ENCODE data around the gene UTP14C.
"Not testable (repeated sequence)": the region's sequence is repeated elsewhere in the genome, so short reads cannot be mapped to it uniquely, and the experiment has no call there.

Gene UTP14C

GRCh38 chr13:52051400-52051799 lies 26.9 kb downstream of the UTP14C start:
- DNase-seq, result no peak

- DNase-seq, result no peak
Observed at GRCh38 chr13:52053460-52053859, 29.0 kb downstream of the UTP14C start.

- not testable (repeated sequence) for DNase-seq
Observed at GRCh38 chr13:52061064-52061463, 36.6 kb downstream of the UTP14C start.

GRCh38 chr13:52061587-52061986 lies 37.1 kb downstream of the UTP14C start:
- no peak for DNase-seq

GRCh38 chr13:52067237-52067636 lies 42.7 kb downstream of the UTP14C start:
- DNase-seq, result no peak

GRCh38 chr13:52070929-52071523 lies 46.5 kb downstream of the UTP14C start:
- DNase-seq, result peak; percentile 42

Data from activated CD4-positive, alpha-beta T cell treated with anti-CD3 and anti-CD28 coated beads, Interleukin-2, amount 50 U/mL, for 16 hours (primary cell).